Measurements from ENCODE around the gene VSIG10L2.
"Not testable (repeated sequence)": the region's sequence is repeated elsewhere in the genome, so short reads cannot be mapped to it uniquely, and the experiment has no call there.

The VSIG10L2 gene

GRCh38 chr11:125945797-125946520 is at the start of gene VSIG10L2:
VSIG10L2 (plus strand) TSS chr11:125946044; CDS start chr11:125946056, 12 bp downstream.
- no peak for DNase-seq

GRCh38 chr11:125901872-125902271 is 44.0 kb upstream of the VSIG10L2 start:
- DNase-seq, result no peak

GRCh38 chr11:125902277-125902926 is 43.4 kb upstream of the VSIG10L2 start:
- DNase-seq, result no peak

GRCh38 chr11:125902927-125903710 is 42.7 kb upstream of the VSIG10L2 start, which contains the start of gene PUS3:
PUS3 (minus strand) TSS chr11:125903206; CDS start chr11:125896284, 6,922 bp downstream.
- peak; percentile 84 for DNase-seq

- peak; percentile 32 for DNase-seq
Observed at GRCh38 chr11:125903711-125904659, 41.9 kb upstream of the VSIG10L2 start, which contains the start of gene DDX25. DDX25 (plus strand) TSS chr11:125904508; CDS start chr11:125904518, 10 bp downstream.

- no peak for DNase-seq
Observed at GRCh38 chr11:125904678-125905077, 41.2 kb upstream of the VSIG10L2 start.

- DNase-seq, result no peak
Observed at GRCh38 chr11:125910226-125910849, 35.5 kb upstream of the VSIG10L2 start.

GRCh38 chr11:125914601-125915000 is 31.2 kb upstream of the VSIG10L2 start:
- not testable (repeated sequence) for DNase-seq

- DNase-seq, result no peak
Observed at GRCh38 chr11:125916683-125917347, 29.0 kb upstream of the VSIG10L2 start.

- no peak for DNase-seq
Observed at GRCh38 chr11:125918140-125918840, 27.6 kb upstream of the VSIG10L2 start.

- DNase-seq, result no peak
Observed at GRCh38 chr11:125921042-125921441, 24.8 kb upstream of the VSIG10L2 start.

GRCh38 chr11:125922156-125922555 is 23.7 kb upstream of the VSIG10L2 start:
- no peak for DNase-seq

- DNase-seq, result peak; percentile 48
Observed at GRCh38 chr11:125923012-125923579, 22.7 kb upstream of the VSIG10L2 start.

- DNase-seq, result no peak
Observed at GRCh38 chr11:125923633-125924032, 22.2 kb upstream of the VSIG10L2 start.

- DNase-seq, result no peak
Observed at GRCh38 chr11:125924384-125925007, 21.3 kb upstream of the VSIG10L2 start.

- DNase-seq, result no peak
Observed at GRCh38 chr11:125925247-125925740, 20.6 kb upstream of the VSIG10L2 start.

GRCh38 chr11:125925804-125926203 is 20.0 kb upstream of the VSIG10L2 start:
- no peak for DNase-seq

GRCh38 chr11:125926682-125927081 is 19.2 kb upstream of the VSIG10L2 start:
- DNase-seq, result no peak

- no peak for DNase-seq
Observed at GRCh38 chr11:125929445-125930075, 16.3 kb upstream of the VSIG10L2 start.

Data from activated CD8-positive, alpha-beta memory T cell treated with anti-CD3 and anti-CD28 coated beads, Interleukin-2, amount 50 U/mL, for 4 hours (primary cell).